Measurements from ENCODE around the gene PLTP. TPM values are rescaled to one million over a fixed set of nuclear protein-coding genes. Genes with fewer than 3 reads are reported as not detected.

PLTP gene
- total and polyA plus RNA-seq, 2 of the 13 experiments (the other 11 are each of a cell fraction or from before 2014, with no cell fraction given): 16.9 to 28.6 TPM

DNA sequence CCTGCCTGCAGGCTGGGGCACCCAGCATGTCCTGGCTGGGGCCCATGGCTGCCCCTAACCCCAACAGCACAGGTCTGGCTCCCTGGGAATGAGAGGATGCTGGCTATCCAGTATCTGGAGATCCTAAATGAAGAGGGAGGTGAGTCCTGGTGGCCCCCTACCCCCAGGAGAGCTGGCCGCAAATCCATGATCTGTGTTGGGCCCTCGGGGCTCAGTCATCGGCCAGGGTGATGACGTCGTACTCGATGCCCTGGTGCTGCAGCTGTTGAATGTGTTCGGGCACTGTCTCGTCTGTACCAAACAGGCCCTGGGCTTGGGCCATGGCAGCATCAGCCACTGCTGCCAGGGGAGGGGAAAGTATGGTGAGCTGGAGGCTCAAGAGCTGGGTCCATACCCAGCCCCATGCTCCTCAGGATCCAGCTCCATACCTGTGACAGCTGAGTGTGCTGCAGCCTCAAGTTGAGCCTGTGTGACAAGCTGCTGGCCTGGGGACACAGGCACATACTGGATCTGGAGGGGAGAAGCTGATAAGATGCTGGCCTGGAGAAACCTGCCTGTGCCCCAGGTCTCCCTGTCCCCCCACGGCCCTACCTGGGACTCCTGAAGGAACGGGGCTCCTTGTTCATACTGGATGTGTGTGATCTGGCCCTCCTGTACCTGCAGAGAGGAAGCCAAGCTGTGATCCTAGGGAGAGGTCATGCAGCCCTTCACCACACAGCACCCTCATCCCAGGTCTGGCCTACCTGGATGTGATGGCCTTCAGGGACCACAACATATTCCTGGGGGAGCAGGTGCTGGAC, 37.0 kb upstream of the PLTP start:
- FAIRE-seq (no peak), DNase-seq (ENCODE audit: low spot score) (no peak), ATAC-seq (no peak)
- 94% methylated on average over 10 of the region's 10 CpGs for WGBS (ENCODE audit: low lambda C conversion rate)
- peaks cover 30% of the 10 kb centered on the region for H3K4me1 ChIP-seq (ENCODE audit: insufficient read depth, low read length)
- H3K79me2 ChIP-seq (ENCODE audit: insufficient read depth, low read length): no peaks in the 10 kb centered on the region
- H3K9me3 ChIP-seq (ENCODE audit: low read length): no peaks in the 10 kb centered on the region
- in situ Hi-C loops (cut with HindIII; ENCODE audit: extremely low pct_ligation_motif_present, low pct_unique_long_range_greater_than_20kb) (loop anchor here (5.0 kb wide), 1 partner anchor 122 kb away; the partner anchor contains the start of gene TNNC2), intact Hi-C loops (cut with micrococcal nuclease; ENCODE audit: unreplicated experiment) (no loop called here)
- no TSS peak for BruUV-seq (replicated peaks)
- no peak overlapping the region for H3K4me2 ChIP-seq (ENCODE audit: low read depth, low read length)
- H2AFZ ChIP-seq (ENCODE audit: low read length): no peak overlapping the region
- ChIA-PET POLR2A (interaction anchor here (0.8 to 7.7 kb wide), 9 partner anchors 9 to 85 kb away, joined by 3 to 201 read pairs (median 3); partner anchors contain the start of genes CTSA, NEURL2, PCIF1 and ZNF335), CTCF (ENCODE audit: low intra/inter-chr PET ratio, low total read pairs) (no interaction called here)
- H3K9ac ChIP-seq (ENCODE audit: insufficient read depth, low read depth, low read length): no peak overlapping the region
- no peaks in the 10 kb centered on the region for H4K20me1 ChIP-seq (ENCODE audit: insufficient read depth, low read length)
- H3K27me3 ChIP-seq (ENCODE audit: control insufficient read depth in 1 of 2, insufficient read depth in 2 of 2, low read length in 2 of 2): no peaks in the 10 kb centered on the region
- no peak overlapping the region for H3K27ac ChIP-seq (ENCODE audit: extremely low read length, insufficient read depth, low read length)
- H3K4me3 ChIP-seq (replicated peaks in 1 of 3; ENCODE audit: insufficient read depth in 1 of 3, low read depth in 2 of 3, low read length in 3 of 3): no peak overlapping the region
- peaks cover 50 to 86% of the 10 kb centered on the region in 2 experiments for H3K36me3 ChIP-seq (replicated peaks in 1 of 2; ENCODE audit: control insufficient read depth in 1 of 2, insufficient read depth in 2 of 2, low read length in 2 of 2)
- TF ChIP-seq ZNF501 (CRISPR knock-in tag; IDR thresholded peaks at IDR 0.05): no peak
- TF ChIP-seq ZSCAN25 (CRISPR knock-in tag; IDR thresholded peaks at IDR 0.05): 0 out of 2 replicates have a peak, but pooled peaks have one; percentile 24
- no peak for TF ChIP-seq ZNF350 (CRISPR knock-in tag; IDR thresholded peaks at IDR 0.05; ENCODE audit: borderline replicate concordance, low read depth)
- peak; percentile 9; the same call in 1 of the 2 replicates for TF ChIP-seq ZBTB38 (CRISPR knock-in tag; IDR thresholded peaks at IDR 0.05)
- peak in 1 of 2 experiments; percentile 6; a peak in 2 of 4 replicates for TF ChIP-seq POLR2A (IDR thresholded peaks at IDR 0.05; ENCODE audit: insufficient read depth in 1 of 2, low read depth in 2 of 2, low read length in 2 of 2)
- peak; percentile 10; the same call in 1 of the 2 replicates for TF ChIP-seq ZNF891 (CRISPR knock-in tag; IDR thresholded peaks at IDR 0.05)
- TF ChIP-seq, protein P1, sequence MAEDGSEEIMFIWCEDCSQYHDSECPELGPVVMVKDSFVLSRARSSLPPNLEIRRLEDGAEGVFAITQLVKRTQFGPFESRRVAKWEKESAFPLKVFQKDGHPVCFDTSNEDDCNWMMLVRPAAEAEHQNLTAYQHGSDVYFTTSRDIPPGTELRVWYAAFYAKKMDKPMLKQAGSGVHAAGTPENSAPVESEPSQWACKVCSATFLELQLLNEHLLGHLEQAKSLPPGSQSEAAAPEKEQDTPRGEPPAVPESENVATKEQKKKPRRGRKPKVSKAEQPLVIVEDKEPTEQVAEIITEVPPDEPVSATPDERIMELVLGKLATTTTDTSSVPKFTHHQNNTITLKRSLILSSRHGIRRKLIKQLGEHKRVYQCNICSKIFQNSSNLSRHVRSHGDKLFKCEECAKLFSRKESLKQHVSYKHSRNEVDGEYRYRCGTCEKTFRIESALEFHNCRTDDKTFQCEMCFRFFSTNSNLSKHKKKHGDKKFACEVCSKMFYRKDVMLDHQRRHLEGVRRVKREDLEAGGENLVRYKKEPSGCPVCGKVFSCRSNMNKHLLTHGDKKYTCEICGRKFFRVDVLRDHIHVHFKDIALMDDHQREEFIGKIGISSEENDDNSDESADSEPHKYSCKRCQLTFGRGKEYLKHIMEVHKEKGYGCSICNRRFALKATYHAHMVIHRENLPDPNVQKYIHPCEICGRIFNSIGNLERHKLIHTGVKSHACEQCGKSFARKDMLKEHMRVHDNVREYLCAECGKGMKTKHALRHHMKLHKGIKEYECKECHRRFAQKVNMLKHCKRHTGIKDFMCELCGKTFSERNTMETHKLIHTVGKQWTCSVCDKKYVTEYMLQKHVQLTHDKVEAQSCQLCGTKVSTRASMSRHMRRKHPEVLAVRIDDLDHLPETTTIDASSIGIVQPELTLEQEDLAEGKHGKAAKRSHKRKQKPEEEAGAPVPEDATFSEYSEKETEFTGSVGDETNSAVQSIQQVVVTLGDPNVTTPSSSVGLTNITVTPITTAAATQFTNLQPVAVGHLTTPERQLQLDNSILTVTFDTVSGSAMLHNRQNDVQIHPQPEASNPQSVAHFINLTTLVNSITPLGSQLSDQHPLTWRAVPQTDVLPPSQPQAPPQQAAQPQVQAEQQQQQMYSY (CRISPR knock-in tag; IDR thresholded peaks at IDR 0.05): no peak
- TF ChIP-seq ZNF563 (CRISPR knock-in tag; IDR thresholded peaks at IDR 0.05): 0 out of 2 replicates have a peak, but pooled peaks have one; percentile 20
- TF ChIP-seq, protein P2, sequence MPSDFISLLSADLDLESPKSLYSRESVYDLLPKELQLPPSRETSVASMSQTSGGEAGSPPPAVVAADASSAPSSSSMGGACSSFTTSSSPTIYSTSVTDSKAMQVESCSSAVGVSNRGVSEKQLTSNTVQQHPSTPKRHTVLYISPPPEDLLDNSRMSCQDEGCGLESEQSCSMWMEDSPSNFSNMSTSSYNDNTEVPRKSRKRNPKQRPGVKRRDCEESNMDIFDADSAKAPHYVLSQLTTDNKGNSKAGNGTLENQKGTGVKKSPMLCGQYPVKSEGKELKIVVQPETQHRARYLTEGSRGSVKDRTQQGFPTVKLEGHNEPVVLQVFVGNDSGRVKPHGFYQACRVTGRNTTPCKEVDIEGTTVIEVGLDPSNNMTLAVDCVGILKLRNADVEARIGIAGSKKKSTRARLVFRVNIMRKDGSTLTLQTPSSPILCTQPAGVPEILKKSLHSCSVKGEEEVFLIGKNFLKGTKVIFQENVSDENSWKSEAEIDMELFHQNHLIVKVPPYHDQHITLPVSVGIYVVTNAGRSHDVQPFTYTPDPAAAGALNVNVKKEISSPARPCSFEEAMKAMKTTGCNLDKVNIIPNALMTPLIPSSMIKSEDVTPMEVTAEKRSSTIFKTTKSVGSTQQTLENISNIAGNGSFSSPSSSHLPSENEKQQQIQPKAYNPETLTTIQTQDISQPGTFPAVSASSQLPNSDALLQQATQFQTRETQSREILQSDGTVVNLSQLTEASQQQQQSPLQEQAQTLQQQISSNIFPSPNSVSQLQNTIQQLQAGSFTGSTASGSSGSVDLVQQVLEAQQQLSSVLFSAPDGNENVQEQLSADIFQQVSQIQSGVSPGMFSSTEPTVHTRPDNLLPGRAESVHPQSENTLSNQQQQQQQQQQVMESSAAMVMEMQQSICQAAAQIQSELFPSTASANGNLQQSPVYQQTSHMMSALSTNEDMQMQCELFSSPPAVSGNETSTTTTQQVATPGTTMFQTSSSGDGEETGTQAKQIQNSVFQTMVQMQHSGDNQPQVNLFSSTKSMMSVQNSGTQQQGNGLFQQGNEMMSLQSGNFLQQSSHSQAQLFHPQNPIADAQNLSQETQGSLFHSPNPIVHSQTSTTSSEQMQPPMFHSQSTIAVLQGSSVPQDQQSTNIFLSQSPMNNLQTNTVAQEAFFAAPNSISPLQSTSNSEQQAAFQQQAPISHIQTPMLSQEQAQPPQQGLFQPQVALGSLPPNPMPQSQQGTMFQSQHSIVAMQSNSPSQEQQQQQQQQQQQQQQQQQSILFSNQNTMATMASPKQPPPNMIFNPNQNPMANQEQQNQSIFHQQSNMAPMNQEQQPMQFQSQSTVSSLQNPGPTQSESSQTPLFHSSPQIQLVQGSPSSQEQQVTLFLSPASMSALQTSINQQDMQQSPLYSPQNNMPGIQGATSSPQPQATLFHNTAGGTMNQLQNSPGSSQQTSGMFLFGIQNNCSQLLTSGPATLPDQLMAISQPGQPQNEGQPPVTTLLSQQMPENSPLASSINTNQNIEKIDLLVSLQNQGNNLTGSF (CRISPR knock-in tag; IDR thresholded peaks at IDR 0.05): no peak
- TF ChIP-seq AGO2 (optimal IDR thresholded peaks at IDR 0.05; ENCODE audit: low read depth, low read length): peak; percentile 82
- peak; percentile 17; the same call in 1 of the 2 replicates for TF ChIP-seq KDM5B (CRISPR knock-in tag; IDR thresholded peaks at IDR 0.05; ENCODE audit: borderline replicate concordance)
- TF ChIP-seq, protein P3, sequence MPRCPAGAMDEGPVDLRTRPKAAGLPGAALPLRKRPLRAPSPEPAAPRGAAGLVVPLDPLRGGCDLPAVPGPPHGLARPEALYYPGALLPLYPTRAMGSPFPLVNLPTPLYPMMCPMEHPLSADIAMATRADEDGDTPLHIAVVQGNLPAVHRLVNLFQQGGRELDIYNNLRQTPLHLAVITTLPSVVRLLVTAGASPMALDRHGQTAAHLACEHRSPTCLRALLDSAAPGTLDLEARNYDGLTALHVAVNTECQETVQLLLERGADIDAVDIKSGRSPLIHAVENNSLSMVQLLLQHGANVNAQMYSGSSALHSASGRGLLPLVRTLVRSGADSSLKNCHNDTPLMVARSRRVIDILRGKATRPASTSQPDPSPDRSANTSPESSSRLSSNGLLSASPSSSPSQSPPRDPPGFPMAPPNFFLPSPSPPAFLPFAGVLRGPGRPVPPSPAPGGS (CRISPR knock-in tag; IDR thresholded peaks at IDR 0.05): 0 out of 2 replicates have a peak, but pooled peaks have one; percentile 51

Measured in HepG2 (cell line).